Osteoblast (primary cell): ENCODE results near the gene C1QL1. TPM values are rescaled to one million over a fixed set of nuclear protein-coding genes. Genes with fewer than 3 reads are reported as not detected.

ENCODE experiments used
- DNase-seq: peaks from one replicate; pipeline ENCODE4 v3.0.0; 2011; ENCODE audit warnings: low spot score, mixed read lengths; ENCODE audit not compliant: insufficient read length; ENCODE audit errors: missing footprints
- H2AFZ ChIP-seq: 2 replicates; pipeline ENCODE4 v1.6.0; 2011; ENCODE audit warnings: mild to moderate bottlenecking, low read length
- H3K27ac ChIP-seq: 2 replicates; pipeline ENCODE4 v1.5.1; 2011; ENCODE audit warnings: mild to moderate bottlenecking, low read depth, low read length, moderate library complexity
- H3K27me3 ChIP-seq: 2 replicates; pipeline ENCODE4 v1.6.0; 2012; ENCODE audit warnings: mild to moderate bottlenecking, control low read depth, inconsistent platforms, low read length, moderate library complexity; ENCODE audit not compliant: insufficient read depth
- H3K36me3 ChIP-seq: 2 replicates; pipeline ENCODE4 v1.5.1; 2011; ENCODE audit warnings: mild to moderate bottlenecking, low read length, control low read depth, moderate library complexity; ENCODE audit not compliant: insufficient read depth
- H3K4me1 ChIP-seq: 2 replicates; pipeline ENCODE4 v1.5.1; 2011; ENCODE audit warnings: mild to moderate bottlenecking, low read length, control low read depth, moderate library complexity; ENCODE audit not compliant: insufficient read depth
- H3K4me2 ChIP-seq: 2 replicates; pipeline ENCODE4 v1.6.0; 2011; ENCODE audit warnings: mild to moderate bottlenecking, low read length; ENCODE audit not compliant: insufficient read depth
- H3K4me3 ChIP-seq: fragments of 200-600 bp; sonication (generic); 3 replicates; pipeline ENCODE4 v1.5.1; 2012; ENCODE audit warnings: mild to moderate bottlenecking, low read length, inconsistent platforms; ENCODE audit not compliant: insufficient read depth
- H3K79me2 ChIP-seq: 2 replicates; pipeline ENCODE4 v1.6.0; 2012; ENCODE audit warnings: mild to moderate bottlenecking, low read length, control low read depth, inconsistent platforms; ENCODE audit not compliant: insufficient read depth
- H3K9me3 ChIP-seq: 2 replicates; pipeline ENCODE4 v1.5.1; 2011; ENCODE audit warnings: low read depth, low read length, control low read depth
- H4K20me1 ChIP-seq: 2 replicates; pipeline ENCODE4 v1.6.0; 2012; ENCODE audit warnings: mild to moderate bottlenecking, low read length, control low read depth; ENCODE audit not compliant: insufficient read depth
- CTCF ChIP-seq: IDR thresholded peaks from 2 replicates; pipeline ENCODE4 v1.5.1; 2011; ENCODE audit warnings: mild to moderate bottlenecking, low read depth, low read length, moderate library complexity; ENCODE audit errors: extremely low read depth
- total RNA-seq: library from RNA; depleted of rRNA; stranded (reverse); fragments of >200 nt; gene quantifications from 2 replicates; pipeline ENCODE4 v1.2.3, GENCODE V29; 2012

C1QL1 gene
- total RNA-seq, 1 donor, result under 0.01 TPM

GRCh38 chr17:44967026-44967906 lies 837 bp downstream of the C1QL1 start:
- no peak overlapping the region for H3K4me2 ChIP-seq

GRCh38 chr17:44966348-44967025 lies 1.6 kb downstream of the C1QL1 start:
- H2AFZ ChIP-seq, result no peak overlapping the region
- H3K4me1 ChIP-seq, result peaks cover 8% of the 10 kb centered on the region
- H4K20me1 ChIP-seq, result no peaks in the 10 kb centered on the region
- peak; percentile 79 for DNase-seq
- no peaks in the 10 kb centered on the region for H3K36me3 ChIP-seq
- H3K4me2 ChIP-seq, result no peak overlapping the region
- H3K27ac ChIP-seq, result no peak overlapping the region
- H3K79me2 ChIP-seq, result no peaks in the 10 kb centered on the region
- H3K4me3 ChIP-seq, result no peak overlapping the region
- H3K27me3 ChIP-seq, result peaks cover 46% of the 10 kb centered on the region
- TF ChIP-seq CTCF, result no peak
- no peaks in the 10 kb centered on the region for H3K9me3 ChIP-seq

More at GRCh38 chr17:44967026-44967906, 837 bp downstream of the C1QL1 start:
- no peak overlapping the region for H3K4me3 ChIP-seq
- no peaks in the 10 kb centered on the region for H3K79me2 ChIP-seq
- TF ChIP-seq CTCF, result no peak
- peaks cover 14% of the 10 kb centered on the region for H3K4me1 ChIP-seq
- H3K9me3 ChIP-seq, result no peaks in the 10 kb centered on the region
- no peak overlapping the region for H3K27ac ChIP-seq
- no peaks in the 10 kb centered on the region for H3K36me3 ChIP-seq
- peaks cover 46% of the 10 kb centered on the region for H3K27me3 ChIP-seq
- no peaks in the 10 kb centered on the region for H4K20me1 ChIP-seq
- no peak overlapping the region for H2AFZ ChIP-seq
- DNase-seq, result peak; percentile 66

- Histone ChIP-seq H3K27me3 (peaks cover 46% of the 10 kb centered on the region), H3K27ac (no peak overlapping the region), H4K20me1 (no peaks in the 10 kb centered on the region), H3K4me3 (no peak overlapping the region), H3K4me2 (no peak overlapping the region), H2AFZ (no peak overlapping the region), H3K9me3 (no peaks in the 10 kb centered on the region), H3K79me2 (no peaks in the 10 kb centered on the region), H3K4me1 (peaks cover 8% of the 10 kb centered on the region), H3K36me3 (no peaks in the 10 kb centered on the region)
- peak; percentile 86 for DNase-seq
- no peak for TF ChIP-seq CTCF
Measured at GRCh38 chr17:44965481-44966234, 2.4 kb downstream of the C1QL1 start.
